CD1c-positive myeloid dendritic cell (primary cell): ENCODE data around the gene ZCWPW2.

ENCODE experiments used
- DNase-seq: peaks from one replicate; pipeline ENCODE4 v3.0.0-alpha.2; 2016; ENCODE audit errors: extremely low spot score

The ZCWPW2 gene, protein sequence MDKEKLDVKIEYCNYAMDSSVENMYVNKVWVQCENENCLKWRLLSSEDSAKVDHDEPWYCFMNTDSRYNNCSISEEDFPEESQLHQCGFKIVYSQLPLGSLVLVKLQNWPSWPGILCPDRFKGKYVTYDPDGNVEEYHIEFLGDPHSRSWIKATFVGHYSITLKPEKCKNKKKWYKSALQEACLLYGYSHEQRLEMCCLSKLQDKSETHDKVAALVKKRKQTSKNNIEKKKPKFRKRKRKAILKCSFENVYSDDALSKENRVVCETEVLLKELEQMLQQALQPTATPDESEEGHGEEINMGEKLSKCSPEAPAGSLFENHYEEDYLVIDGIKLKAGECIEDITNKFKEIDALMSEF

DNA sequence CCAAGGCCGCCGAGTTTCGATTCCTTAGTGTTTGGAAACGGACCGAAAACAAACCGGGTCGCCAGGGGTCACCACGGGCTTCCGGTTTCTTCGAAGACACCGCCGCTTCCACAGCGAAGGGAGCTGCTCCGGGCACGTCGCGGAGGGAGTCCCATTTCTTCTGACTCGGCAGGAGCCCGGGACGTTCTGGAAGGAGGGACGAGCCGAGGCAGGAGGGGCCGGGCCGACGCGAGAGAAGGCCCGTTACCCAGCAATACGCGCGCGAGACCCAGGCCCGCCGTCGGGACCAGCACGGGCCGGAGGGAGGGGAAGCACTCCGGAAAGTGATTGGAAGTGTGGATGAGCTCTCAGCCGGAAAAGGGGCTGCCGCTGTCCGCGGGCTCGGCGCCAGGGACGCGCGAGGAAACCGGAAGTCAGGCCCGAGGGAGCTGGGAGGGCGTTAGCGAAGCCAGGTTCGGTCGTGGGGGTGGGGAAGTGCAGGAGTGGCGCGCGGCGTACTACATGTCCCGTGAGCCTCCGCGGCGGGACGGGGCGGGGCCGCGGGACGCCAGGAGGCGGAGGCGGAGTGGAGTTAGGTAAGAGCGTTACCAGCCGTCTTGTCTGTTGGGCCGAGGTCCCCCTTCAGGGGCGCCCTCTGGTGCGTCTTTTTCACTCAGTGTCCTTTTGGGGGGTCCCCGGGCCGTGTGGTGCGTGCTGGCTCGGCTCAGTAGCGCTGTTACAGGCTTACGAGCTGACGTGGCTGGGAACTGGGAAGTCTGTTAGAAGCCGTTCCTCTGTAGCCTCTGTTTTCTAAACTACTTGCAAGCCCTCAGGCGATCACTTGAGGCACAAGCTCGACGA, at the start of gene ZCWPW2, which contains the start of gene AZI2:
ZCWPW2 (plus strand) TSS at position 93 of the 840 bp plus-strand sequence. CDS start 64,348 bp downstream, outside the sequence.
AZI2 (minus strand) TSS at position 196 of the 840 bp plus-strand sequence. CDS start 8,207 bp downstream, outside the sequence.
- peak; percentile 96 for DNase-seq

DNA sequence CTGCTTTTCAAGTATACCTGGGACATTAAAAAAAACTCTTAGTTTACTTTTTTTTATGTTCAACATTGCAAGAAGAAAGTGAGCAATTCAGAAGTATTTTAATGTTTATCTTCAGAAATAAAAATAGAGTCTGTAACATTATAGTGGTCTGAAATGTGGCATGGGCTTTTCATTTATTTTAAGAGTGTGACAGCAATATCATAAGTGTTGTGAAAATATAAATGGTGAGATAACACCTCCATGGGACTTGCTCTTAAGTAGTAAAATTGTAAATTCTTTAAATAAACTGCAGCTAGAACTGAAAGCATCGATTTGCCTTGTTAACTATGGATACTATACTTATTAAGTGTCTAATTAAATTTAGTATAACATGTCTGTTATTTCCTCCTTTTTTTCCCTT, 48.8 kb upstream of the ZCWPW2 start:
- no peak for DNase-seq

DNA sequence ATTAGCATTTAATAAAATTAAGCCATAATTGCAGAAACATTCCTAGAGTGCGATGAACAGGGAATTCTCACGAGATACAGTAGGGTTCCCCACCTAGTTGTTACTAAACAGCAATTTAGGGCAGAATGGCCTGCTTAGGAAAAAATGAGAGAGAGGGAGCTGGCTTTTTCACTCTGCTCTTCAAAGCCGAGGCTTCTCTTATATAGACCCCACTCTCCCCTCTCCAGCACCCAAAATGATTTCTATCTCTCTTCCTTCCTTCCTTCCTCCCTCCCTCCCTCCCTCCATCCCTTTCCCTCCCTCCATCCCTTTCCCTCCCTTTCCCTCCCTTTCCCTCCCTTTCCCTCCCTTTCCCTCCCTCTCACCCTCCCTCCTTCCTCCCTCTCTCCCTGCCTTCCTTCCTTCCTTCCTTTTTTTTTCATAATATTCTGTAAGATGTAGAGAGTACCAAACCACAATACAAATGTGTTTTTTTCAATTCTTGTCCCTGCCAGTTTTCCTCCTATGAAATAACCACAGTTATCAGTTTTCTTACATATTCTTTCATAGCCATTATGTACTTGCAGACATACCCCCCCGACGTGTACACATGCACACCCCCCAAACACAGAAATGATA, 48.1 kb upstream of the ZCWPW2 start:
- no peak for DNase-seq

DNA sequence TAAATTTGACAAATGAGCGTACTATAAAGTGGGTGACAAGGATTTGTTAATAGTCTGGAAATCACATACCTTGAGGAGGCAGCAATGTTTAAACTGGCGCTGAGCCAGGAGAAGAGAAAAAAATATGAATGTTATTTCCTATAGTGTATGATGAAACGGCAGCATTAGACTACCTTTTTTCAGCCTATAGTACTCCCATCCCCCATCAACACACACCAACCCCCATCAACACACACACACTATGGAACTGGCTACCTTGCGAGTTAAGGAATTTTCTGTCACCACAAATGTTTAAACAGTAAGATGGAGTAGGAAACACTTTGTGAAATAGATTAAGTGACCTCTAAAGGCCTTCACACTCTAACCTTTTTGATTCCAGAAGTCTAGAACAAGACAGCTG, 46.8 kb upstream of the ZCWPW2 start:
- DNase-seq, result no peak

DNA sequence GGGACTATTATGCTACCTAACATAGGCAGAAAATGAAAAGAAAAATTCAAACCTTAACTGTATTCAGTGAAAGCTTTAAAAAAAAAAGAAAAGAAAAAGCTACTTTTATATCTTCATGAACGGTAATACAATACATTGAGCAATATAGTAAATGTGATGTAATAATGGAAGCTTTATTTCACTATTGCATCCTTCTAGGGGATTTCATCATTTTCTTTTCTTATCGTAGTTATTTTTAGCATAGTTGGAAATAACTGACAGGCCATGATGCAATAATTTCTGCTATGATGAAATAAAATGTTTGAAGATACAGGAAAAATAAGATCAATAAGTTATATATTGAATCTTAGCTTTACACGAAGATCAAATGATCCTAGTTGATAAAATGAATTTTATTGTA, 40.3 kb upstream of the ZCWPW2 start:
- DNase-seq, result peak; percentile 29

DNA sequence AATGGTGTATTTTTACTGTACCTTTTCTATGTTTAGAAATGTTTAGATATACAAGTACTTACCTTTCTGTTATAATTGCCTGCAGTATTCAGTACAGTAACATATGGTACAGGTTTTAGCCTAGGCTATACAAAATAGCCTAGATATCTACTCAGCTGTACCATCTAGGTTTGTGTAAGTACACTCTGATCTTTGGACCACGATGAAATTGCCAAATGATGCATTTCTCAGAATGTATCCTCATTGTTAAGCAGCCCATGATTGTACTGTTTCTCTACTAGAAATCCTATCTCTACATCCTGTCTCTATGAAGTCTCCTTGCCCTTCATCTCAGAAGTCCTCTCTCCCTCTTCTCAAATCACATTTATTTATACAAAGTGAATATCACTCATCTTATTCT, 32.8 kb upstream of the ZCWPW2 start:
- DNase-seq, result no peak

DNA sequence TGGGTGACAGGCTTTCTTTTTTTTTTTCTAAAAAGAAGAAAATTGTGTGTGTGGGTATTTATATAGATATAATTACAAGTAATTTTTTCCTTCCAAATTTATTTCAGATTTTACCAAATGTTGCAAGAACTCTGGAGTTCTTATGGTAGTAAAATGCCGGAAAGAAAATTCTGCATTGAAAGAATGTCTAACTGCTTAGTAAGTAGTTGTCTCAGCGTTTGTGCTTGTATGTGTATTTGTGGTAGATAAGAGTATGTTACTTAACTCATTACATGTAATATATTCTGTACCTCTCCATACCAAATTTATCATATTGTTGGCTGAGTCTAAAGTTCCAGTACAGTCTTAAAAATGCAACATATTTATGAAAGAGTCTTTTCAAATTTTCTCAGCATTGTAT, 32.3 kb upstream of the ZCWPW2 start:
- DNase-seq, result no peak

DNA sequence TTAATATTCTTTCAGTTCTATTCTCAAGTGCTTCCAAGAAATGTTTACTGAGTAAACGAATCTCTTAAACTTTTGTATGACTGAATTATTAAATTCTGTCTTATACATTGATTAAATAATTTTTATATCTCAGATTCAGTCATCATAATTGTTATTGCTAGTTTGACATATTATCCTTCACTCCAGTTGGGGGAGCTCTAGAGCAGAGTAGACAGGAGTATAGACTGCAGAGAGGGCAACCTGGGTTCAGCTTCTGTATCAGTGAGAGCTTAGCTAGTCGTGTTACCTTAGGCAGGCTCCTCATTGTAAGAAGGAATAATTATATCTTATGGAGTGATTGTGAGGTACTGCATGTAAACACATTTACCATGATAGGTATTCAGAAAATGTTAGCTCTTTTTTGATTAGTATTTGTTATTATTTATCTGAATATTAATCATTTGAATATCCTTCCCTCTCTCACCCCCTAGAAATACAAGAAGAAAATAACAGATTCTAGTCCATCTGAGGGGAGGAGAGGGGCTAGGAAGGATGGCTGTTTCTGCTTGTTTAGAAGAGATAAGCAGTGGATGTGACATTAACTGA, 31.0 kb upstream of the ZCWPW2 start:
- DNase-seq, result peak; percentile 58

DNA sequence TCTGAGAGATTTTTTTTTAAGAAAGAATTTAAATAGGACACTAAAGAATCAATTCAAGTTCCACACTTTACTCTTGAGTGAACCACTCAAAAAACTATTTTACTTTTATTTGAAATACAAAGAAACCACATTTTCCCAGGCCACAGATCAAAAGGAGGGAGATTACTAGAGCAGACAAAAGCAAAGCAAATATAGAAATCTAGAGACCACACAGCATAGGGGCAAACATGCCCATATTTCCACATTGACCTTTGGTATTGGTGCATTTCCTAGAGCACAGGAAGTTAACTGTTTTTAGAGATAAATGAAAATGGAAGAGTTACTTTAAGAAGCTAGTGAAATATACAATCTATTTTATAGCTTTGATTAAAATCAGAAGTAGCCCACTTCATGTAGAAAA, 27.5 kb upstream of the ZCWPW2 start:
- DNase-seq, result no peak

DNA sequence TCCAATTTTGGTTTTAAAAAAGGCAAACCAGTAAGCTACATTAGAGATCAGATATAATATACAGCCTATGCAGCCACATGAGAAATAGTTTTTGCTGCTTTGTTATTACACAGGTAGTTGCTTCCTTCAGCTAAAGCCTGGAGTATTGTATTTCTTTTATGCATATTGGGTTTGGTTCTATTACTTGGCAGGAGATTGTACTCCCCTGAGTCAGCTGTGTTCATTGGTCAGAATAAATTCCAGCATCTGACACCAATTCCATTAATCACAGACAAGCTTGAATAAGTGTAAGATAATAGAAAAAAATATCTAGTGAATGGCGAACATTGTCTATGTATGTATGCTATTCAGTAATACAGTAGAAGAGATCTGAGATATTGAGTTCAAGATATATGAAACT, 26.1 kb upstream of the ZCWPW2 start:
- DNase-seq, result no peak

DNA sequence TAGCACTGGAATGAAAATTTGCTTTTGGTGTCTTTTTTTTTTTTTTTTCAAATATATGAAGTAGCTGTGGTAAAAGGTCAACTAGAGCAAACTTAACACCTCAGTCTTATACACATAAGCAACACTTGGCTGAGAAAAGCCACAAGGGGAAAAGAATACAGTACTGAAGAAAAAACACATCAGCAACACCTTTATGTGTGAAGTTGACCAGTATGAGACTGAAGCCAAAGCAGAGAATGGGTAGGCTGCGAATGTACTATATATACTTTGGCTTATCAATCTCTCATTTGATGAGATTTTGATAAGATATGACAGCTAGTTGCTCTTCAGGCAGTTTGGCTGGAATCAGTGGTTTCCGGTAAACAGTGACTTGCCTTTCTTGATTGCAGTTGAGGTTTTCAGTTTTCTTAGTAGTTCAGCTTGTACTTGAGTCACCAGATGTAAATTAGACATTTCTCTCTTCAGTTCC, 22.0 kb upstream of the ZCWPW2 start:
- peak; percentile 22 for DNase-seq

DNA sequence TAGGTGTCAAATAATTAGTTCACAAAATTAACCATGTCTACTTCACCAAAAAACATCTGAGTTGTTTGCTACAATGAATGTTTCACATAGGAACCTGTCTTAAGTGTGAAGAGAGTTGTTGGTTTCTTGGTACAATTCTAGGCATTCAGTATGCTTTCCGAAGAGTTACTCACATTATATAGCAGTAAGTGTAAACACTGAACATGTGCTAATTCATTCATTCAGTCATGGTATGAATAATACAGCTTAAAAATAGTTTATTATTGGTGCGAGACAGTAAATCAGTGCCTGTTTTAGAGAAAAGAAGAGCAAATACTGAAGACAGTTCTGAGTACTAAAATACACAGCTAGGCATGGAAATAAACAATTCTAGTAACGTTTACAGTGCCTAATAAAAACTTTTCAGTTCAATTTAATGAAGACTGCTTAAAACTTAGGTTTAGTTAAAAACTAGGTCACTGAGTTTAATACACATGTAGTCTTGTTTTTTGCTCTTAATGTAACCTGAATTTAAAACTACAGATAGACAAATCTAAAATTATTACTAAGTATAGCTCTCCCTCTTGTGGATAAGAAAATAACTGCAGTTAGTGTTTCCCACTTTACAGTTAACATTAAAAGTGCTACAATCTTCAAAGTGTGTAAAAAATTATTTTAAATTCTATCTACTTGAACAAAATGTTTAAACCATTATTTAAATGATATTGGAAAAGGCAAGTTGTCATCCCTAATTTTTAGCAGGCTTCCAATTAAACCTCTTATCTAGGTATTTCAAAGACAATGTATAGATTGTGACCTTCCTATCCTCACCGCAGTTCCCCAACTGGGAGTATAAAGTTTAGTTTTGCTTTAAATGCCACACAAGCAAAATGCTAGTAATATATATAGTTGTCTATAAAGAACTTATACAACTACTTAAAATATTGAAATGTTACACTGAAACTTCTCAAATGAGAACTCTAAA, 20.1 kb upstream of the ZCWPW2 start:
- peak; percentile 62 for DNase-seq

DNA sequence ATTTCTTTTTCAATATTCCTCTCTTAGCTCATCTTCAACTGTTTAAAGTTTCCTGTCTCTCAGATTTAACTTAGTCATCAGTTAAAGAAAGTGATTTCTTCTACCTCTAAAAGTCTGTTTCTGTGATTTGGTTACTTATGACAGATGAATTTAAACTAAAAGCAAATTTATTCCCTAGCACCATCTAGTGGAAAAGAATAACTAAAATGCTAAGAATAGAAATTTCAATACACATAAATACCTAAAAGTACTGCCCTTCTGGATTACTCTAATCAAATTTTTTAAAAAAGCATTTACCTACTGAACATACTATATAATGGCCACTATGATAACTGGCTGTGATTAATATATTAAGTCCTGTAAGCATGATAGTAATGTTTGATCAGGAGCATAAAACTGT, 14.0 kb upstream of the ZCWPW2 start:
- DNase-seq, result no peak

DNA sequence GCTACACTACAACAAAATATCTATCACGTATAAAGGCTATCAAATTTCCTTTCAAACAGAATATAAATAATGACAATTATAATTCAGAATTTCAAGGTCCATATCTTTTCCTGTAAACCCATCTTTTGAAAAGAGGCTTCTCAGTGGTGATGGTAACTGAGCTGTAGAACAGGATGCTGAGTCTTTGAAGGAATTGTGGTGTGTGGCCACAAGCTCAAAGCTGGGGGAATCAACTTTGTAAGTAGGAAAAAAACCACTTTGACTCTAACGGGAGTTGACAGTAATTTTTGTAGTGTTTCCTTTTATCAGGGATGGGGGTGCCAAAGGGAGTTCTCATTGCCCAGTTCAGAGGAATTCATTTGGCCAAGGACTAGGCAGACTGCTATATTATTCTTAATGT, 13.3 kb upstream of the ZCWPW2 start:
- DNase-seq, result no peak

DNA sequence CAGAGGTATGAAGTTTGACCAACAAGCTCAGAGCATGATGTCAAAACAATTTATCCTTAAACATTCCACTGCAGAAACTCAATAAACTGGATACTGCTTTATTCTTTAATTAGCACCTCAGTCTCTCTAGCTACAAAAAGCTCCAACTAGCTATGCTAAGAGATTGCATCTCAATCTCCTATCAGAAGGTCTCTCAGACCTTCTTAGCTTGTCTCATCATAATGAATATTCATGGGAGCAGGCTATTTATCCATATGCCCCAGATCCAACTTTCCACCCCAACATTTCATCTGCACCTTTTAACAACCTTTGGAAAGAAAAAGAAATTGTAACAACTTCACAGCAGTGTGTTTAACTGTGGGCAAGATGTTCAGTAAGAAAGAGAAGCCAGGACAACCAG, 11.3 kb upstream of the ZCWPW2 start:
- no peak for DNase-seq

DNA sequence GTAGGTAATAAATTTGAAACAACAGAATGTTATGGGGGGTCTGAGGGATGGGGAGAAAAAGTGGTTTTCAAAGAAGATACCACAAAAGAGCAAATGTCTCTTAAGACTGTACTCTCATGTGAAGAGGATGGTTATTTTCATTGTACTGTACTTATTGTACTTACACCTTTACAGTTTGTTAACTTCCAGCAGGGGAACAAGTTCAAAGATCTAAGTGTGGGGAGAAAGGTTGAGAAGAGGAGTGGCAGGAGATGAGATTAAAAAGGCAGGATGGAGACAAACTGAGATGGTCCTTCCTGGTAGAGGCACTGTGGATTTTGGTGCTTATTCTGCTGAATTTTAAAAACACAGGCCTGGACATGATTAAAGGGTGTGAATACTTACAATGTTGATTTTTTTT, 5.4 kb upstream of the ZCWPW2 start:
- DNase-seq, result no peak

DNA sequence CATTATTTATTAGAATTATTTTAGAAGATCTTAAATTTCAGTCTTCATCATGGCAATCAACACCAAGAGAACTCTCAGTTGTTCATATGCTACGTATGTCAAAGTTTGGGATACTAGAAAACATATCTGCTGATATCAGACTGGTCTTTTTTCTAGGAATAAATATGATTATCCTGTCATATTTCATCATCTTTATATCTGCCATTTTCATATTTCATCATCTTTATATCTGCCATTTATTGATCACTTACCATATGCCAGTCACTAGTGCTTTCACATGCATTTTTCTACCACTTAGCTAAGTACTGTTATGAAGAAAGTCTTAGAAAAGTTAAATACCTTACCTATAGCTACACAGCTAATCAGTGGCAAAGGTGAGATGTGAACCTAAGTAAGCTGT, 2.8 kb upstream of the ZCWPW2 start:
- DNase-seq, result no peak

DNA sequence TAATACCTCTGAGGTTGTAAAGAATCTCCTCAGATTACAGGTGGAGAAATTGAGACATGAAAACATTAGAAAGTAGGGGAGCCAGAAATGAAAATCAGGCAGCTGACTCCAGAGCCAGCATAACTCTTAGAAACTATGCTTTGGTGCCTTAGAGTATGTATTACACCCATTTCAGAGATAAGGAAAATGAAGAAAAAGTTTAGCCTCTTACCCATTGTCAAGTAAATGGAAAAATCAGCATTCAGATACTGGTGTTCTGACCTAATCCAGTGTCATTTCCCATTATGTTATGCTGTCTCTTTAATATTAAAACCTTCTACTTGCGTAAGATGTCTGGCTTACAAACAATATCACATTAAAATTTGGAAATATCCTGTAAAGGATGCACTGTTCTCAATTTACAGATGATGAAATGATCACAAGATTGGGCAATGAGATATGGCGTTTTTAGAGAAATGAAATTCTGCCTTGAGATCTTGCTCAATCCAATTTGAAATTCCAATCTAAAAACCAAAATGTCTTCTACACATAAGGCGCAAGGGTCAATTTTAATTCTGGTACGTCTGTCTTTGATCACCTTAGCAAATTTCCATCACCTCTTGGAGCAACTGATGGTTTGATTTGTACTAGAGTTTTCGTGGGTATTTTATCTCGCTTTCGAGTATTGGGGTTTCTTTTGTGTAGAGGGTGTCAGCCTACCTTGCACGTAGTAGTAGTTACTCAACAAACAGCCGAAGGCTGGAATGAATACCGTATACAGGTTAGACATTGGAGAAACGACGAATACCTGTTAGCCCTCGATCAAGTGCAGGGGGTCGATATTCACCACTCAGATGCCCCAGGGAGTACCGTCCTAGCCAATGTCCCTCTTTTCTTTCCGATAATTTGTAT, 902 bp upstream of the ZCWPW2 start:
- DNase-seq, result peak; percentile 95

DNA sequence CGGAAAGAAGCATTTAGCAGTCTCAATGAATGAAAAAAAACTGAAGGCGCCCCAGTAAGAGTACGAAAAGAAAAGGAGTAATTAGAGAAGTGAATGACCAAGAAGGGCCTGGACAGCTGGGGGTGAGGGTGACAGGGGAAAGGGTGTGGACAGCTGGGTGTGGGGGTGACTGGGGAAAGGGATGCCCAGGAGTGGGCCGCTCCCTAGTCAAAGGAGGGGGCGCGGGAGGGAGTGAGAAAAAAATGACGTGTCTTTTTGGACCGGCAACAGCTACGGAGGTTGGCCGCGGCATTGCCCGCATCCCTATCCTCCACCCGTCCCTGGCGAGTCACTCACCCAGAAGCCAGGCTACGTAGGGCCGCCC, 274 bp upstream of the ZCWPW2 start:
- peak; percentile 99 for DNase-seq

DNA sequence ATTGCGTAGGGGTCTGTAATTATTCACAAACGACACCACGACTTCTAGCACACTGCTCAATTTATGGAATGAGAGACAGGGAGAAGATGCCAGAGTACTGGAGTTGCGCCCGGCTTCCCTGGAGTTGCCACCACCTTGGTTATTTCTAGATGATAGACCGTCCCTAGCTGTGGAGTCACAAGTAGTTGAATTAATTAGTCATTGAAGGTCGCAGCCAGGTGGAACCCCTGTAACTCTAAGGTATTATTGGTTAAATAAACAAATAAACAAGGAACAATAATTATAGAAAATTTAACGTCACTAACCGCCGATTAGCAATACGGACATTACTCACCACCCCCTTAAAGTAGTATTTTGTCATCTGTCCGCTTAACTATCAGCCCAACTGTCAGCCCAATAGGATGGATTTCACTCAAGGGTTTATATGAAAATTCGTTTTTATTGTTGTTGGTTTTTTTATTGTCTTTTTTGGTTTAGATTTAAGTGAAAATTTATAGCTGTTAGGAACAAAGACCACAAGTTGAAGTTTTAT, 1.0 kb downstream of the ZCWPW2 start:
- DNase-seq, result no peak
